Heart left ventricle (tissue), 16 donors: ENCODE measurements around the gene THADA. TPM values are rescaled to one million over a fixed set of nuclear protein-coding genes. Genes with fewer than 3 reads are reported as not detected.
A peak's percentile ranks its signal among the peaks of the same experiment; 100 is the strongest.

Experiments used
- ATAC-seq, 4 donors: fragments of 200-7000 bp; cut with Tn5 transposase; one replicate each; pipeline ENCODE4 v1.9.1; 2020 to 2022; ENCODE audit warnings: moderate library complexity in 4 of 4, mild to moderate bottlenecking in 3 of 4, moderate number of reproducible peaks in 1 of 4
- DNase-seq, 5 donors: peaks; one replicate each; pipeline ENCODE4 v3.0.0-alpha.2; 2020
- H3K27ac ChIP-seq, 12 donors: fragments of 200-600 bp; sonication (generic) in 4 of 12; one replicate each; pipeline versions ENCODE4 v1.5.0 to v1.8.0; 2016 to 2022; ENCODE audit warnings: mild to moderate bottlenecking in 2 of 12
- H3K27me3 ChIP-seq, 9 donors: fragments of 200-600 bp; sonication (generic) in 2 of 9; one replicate each; pipeline versions ENCODE4 v1.5.1 to v1.8.0; 2016 to 2022; ENCODE audit warnings: mild to moderate bottlenecking in 3 of 9
- H3K36me3 ChIP-seq, 9 donors: fragments of 200-600 bp; sonication (generic) in 2 of 9; one replicate each; pipeline versions ENCODE4 v1.5.0 to v1.8.0; 2018 to 2022; ENCODE audit warnings: mild to moderate bottlenecking in 2 of 9
- H3K4me1 ChIP-seq, 12 donors: fragments of 200-600 bp; sonication (generic) in 4 of 12; one replicate each; pipeline versions ENCODE4 v1.5.0 to v1.8.0; 2016 to 2022; ENCODE audit warnings: mild to moderate bottlenecking in 3 of 12
- H3K4me3 ChIP-seq, 12 donors: fragments of 200-600 bp; sonication (generic) in 4 of 12; one replicate each; pipeline versions ENCODE4 v1.5.0 to v1.8.0; 2017 to 2022; ENCODE audit warnings: mild to moderate bottlenecking in 9 of 12, moderate library complexity in 4 of 12
- H3K9me3 ChIP-seq, 12 donors: fragments of 200-600 bp; sonication (generic) in 4 of 12; one replicate each; pipeline versions ENCODE4 v1.5.0 to v1.8.0; 2016 to 2022; ENCODE audit warnings: mild to moderate bottlenecking in 1 of 12
- CTCF ChIP-seq, 12 donors: fragments of 200-600 bp; sonication (generic) in 4 of 12; IDR thresholded peaks; one replicate each; pipeline versions ENCODE4 v1.5.0 to v1.8.0; 2018 to 2022; ENCODE audit warnings: antibody characterized with exemption in 12 of 12, mild to moderate bottlenecking in 5 of 12
- POLR2A ChIP-seq, 2 donors: fragments of 450-650 bp; IDR thresholded peaks; one replicate each; pipeline ENCODE4 v1.6.1; 2017; ENCODE audit warnings: antibody characterized with exemption in 2 of 2, mild to moderate bottlenecking in 2 of 2, moderate library complexity in 2 of 2
- WGBS, 4 donors: extraction: QIAGEN DNeasy Blood & Tissue Kit in 2 of 4; methylation state at CpG; one replicate each; pipeline versions ENCODE4 v1.1.5 to v1.1.7; 2013 to 2018; 5-methylcytosine and 5-hydroxymethylcytosine counted together
- intact Hi-C, 10 donors: fragments of 100-400 bp; cut with DNase I; formaldehyde crosslinking; loops; one replicate each; pipeline versions ENCODE4 v1.11.1 to v1.14.2; 2022
- polyA plus RNA-seq, 2 donors: library from polyadenylated mRNA; stranded (reverse); fragments of 200-250 nt; gene quantifications; one replicate each; pipeline ENCODE4 v1.2.3, GENCODE V29; 2013
- total RNA-seq, 9 donors: library from RNA; depleted of rRNA in 2 of 9; stranded (reverse); fragments of >200 nt in 2 of 9; fragmentation: NEBNext Ultra II Directional in 3 of 9; extraction: Animal tissue kit (Norgen Biotek cat#: 25700) in 3 of 9; gene quantifications; one replicate each; pipeline versions ENCODE4 v1.1.0 to v1.2.4, GENCODE V29; 2016 to 2023
- donor health status: ischemic (EF 13 %, LVEDD 7.1; RV severe dilation, severe dysfunction).
- donor health status: healthy with polysubstance abuse.
- donor health status: DM: no; HTN: yes; CAD: no.
- donor health status: DM: no; HTN: no; CAD: no.
- donor health status: ischemic (EF 25% LVEDD 6.9; RV normal size, moderate dysfunction).
- donor health status: ischemic (EF 25% LVEDD 5.7; RV mildly dilated, moderate dysfunction).
- donor health status: healthy.
- donor health status: DM: yes; HTN: yes; CAD: no.
- donor health status: ischemic (EF 35%, LVEDD 5.7; RV mildly dilated, moderate dysfunction).
- donor health status: nonischemic (EF 11% LVEDD 7.7; RV severe dilation, severe dysfunction).
- donor health status: DM: yes; HTN: yes; CAD: no.
- donor health status: PGD.
- donor health status: ischemic (EF 29% LVEDD 5.4; RV normal size, mild dysfunction).
- donor health status: nonischemic (EF 23%, LVEDD 6.1; RV moderate dilation, normal function).

THADA gene
- total and polyA plus RNA-seq, 11 donors: 6.8 to 21.4 (median 13.0) TPM

- peaks cover 0 to 31% (median 5%) of the 10 kb centered on the region in 9 donors for H3K36me3 ChIP-seq
- no peaks in the 10 kb centered on the region for H3K9me3 ChIP-seq
- WGBS, 4 donors: 74 to 90% (median 84%) methylated on average over 6 of the region's 6 CpGs
- DNase-seq: no peak
- peak overlapping the region in 8 of 12 donors; percentile 26 to 87 (median 62) for H3K27ac ChIP-seq
- no peak for ATAC-seq
- H3K4me1 ChIP-seq: peaks cover 0 to 37% (median 2%) of the 10 kb centered on the region in 12 donors
- H3K4me3 ChIP-seq: no peak overlapping the region
- intact Hi-C loops: loop anchor here in 7 of 10 donors (2.0 to 10.0 kb wide), 7 partner anchors 56 to 714 kb away; partner anchors contain the start of gene ZFP36L2 (in 1 of the 7)
- no peaks in the 10 kb centered on the region for H3K27me3 ChIP-seq
- no peak for TF ChIP-seq POLR2A (IDR thresholded peaks at IDR 0.05)
- no peak for TF ChIP-seq CTCF (IDR thresholded peaks at IDR 0.05)
These were observed 54.7 kb downstream of the THADA start for GRCh38 chr2:43541165-43541564.

- TF ChIP-seq CTCF (IDR thresholded peaks at IDR 0.05) (no peak), POLR2A (IDR thresholded peaks at IDR 0.05) (no peak)
- intact Hi-C loops: loop anchor here in 7 of 10 donors (2.0 to 10.0 kb wide), 7 partner anchors 55 to 713 kb away; partner anchors contain the start of gene ZFP36L2 (in 1 of the 7)
- Histone ChIP-seq H3K27ac (peak overlapping the region in 11 of 12 donors; percentile 34 to 87 (median 61)), H3K36me3 (peaks cover 0 to 35% (median 6%) of the 10 kb centered on the region in 9 donors), H3K9me3 (no peaks in the 10 kb centered on the region), H3K4me1 (peaks cover 0 to 37% (median 2%) of the 10 kb centered on the region in 12 donors), H3K27me3 (no peaks in the 10 kb centered on the region), H3K4me3 (no peak overlapping the region)
- peak; percentile 93 to 98 (median 94) for ATAC-seq
- peak; percentile 26 to 76 (median 48) for DNase-seq
- 73 to 78% (median 77%) methylated on average over 4 of the region's 4 CpGs for WGBS, 4 donors
These were observed 55.6 kb downstream of the THADA start for GRCh38 chr2:43540021-43540779.

GRCh38 chr2:43539436-43539835, 56.4 kb downstream of the THADA start:
- Histone ChIP-seq H3K9me3 (no peaks in the 10 kb centered on the region), H3K4me3 (no peak overlapping the region), H3K27ac (peak overlapping the region; percentile 24 to 87 (median 60)), H3K27me3 (no peaks in the 10 kb centered on the region), H3K36me3 (peaks cover 0 to 35% (median 6%) of the 10 kb centered on the region in 9 donors), H3K4me1 (peaks cover 0 to 37% (median 2%) of the 10 kb centered on the region in 12 donors)
- DNase-seq (no peak), ATAC-seq (no peak)
- TF ChIP-seq POLR2A (IDR thresholded peaks at IDR 0.05): no peak
- no peak for TF ChIP-seq CTCF (IDR thresholded peaks at IDR 0.05)
- intact Hi-C loops: loop anchor here in 2 of 10 donors (5.0 to 10.0 kb wide), 2 partner anchors 307 to 595 kb away; no protein-coding TSS in a partner anchor
- WGBS, 4 donors: 94 to 98% (median 97%) methylated on average over 5 of the region's 5 CpGs

GRCh38 chr2:43538034-43538670, 57.7 kb downstream of the THADA start:
- Histone ChIP-seq H3K9me3 (no peaks in the 10 kb centered on the region), H3K4me1 (peaks cover 0 to 37% (median 2%) of the 10 kb centered on the region in 12 donors), H3K27ac (peak overlapping the region in 8 of 12 donors; percentile 5 to 87 (median 54)), H3K36me3 (peaks cover 0 to 35% (median 6%) of the 10 kb centered on the region in 9 donors), H3K4me3 (no peak overlapping the region), H3K27me3 (no peaks in the 10 kb centered on the region)
- ATAC-seq: no peak
- 86 to 91% (median 89%) methylated on average over 1 of the region's 1 CpG for WGBS, 4 donors
- TF ChIP-seq POLR2A (IDR thresholded peaks at IDR 0.05): no peak
- TF ChIP-seq CTCF (IDR thresholded peaks at IDR 0.05): no peak
- intact Hi-C loops: loop anchor here in 2 of 10 donors (5.0 to 10.0 kb wide), 2 partner anchors 306 to 593 kb away; no protein-coding TSS in a partner anchor
- no peak for DNase-seq
